Erythroblast (primary cell): ENCODE measurements around the gene MAP3K20.
A peak's percentile ranks its signal among the peaks of the same experiment; 100 is the strongest.

Experiments used
- DNase-seq, 2 experiments: peaks; one replicate each; lab custom pipeline; 2025; lab: John Stamatoyannopoulos, UW
- GATA1 ChIP-seq: IDR thresholded peaks from 2 replicates; pipeline ENCODE4 v1.6.1; 2011; ENCODE audit warnings: low read depth, mild to moderate bottlenecking, control low read depth, low read length, moderate library complexity
- POLR2A ChIP-seq: IDR thresholded peaks from 2 replicates; pipeline ENCODE4 v1.6.1; 2011; ENCODE audit warnings: mild to moderate bottlenecking, low read length

The MAP3K20 gene

GRCh38 chr2:173217116-173217840 lies 141.6 kb downstream of the MAP3K20 start:
- TF ChIP-seq GATA1 (no peak), POLR2A (no peak)
- no peak for DNase-seq

GRCh38 chr2:173218326-173219056 lies 142.8 kb downstream of the MAP3K20 start:
- DNase-seq, result no peak
- TF ChIP-seq GATA1, result no peak
- no peak for TF ChIP-seq POLR2A

DNA sequence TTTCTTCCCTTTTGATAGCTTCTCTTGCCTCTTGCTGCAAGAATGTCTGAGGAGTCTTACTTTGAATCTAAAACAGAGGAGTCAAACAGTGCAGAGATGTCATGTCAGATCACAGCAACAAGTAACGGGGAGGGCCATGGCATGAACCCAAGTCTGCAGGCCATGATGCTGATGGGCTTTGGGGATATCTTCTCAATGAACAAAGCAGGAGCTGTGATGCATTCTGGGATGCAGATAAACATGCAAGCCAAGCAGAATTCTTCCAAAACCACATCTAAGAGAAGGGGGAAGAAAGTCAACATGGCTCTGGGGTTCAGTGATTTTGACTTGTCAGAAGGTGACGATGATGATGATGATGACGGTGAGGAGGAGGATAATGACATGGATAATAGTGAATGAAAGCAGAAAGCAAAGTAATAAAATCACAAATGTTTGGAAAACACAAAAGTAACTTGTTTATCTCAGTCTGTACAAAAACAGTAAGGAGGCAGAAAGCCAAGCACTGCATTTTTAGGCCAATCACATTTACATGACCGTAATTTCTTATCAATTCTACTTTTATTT lies 145.6 kb downstream of the MAP3K20 start:
- DNase-seq, result no peak
- TF ChIP-seq GATA1, result no peak
- no peak for TF ChIP-seq POLR2A

DNA sequence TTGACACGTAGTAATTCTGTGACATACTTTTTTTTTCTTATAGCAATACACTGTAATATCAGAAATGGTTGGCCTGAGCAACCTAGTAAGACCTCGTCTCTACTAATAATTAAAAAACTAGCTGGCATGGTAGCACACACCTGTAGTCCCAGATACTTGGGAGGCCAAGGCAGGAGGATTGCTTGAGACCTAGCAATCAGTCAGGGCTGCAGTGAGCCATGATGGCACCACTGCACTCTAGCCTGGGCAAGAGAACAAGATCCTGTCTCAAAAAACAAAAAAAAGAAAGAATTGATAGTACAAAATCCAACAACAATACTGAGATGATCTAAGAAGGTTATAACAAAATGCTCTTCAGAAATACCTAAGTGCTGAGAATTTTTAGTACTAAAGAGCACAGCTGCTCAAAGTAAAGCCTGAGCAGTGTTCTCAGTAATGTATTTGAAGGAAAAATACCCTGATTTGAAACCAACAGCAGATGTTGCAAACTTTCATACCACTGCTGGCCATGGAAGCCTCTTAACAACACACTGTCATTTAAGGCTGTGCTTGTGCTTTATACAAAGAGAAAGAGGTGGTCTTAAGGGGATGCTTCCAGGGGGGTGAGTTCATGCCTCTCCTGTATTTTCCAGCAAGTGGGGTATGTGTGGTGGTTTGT lies 146.4 kb downstream of the MAP3K20 start:
- DNase-seq, result no peak

DNA sequence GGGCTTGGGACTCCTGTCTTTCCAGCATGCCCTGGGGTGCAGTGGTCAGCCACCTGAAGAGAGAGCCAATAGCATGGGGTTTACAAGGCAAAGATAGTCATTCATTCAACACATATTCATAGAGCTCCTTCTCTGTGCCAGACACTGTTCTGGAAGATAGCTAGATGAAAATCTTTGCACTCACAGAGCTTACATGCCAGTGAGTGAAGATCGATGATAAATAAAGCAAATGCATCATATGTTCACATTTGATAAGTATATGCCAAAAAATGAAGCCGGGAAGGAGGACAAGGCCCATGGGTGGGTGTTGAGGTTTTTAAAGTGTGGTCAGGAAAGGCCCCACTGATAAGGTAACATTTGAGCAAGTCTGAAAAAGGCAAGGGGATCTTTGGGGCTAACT lies 148.2 kb downstream of the MAP3K20 start:
- TF ChIP-seq POLR2A (no peak), GATA1 (no peak)

More for the DNA sequence above, 146.4 kb downstream of the MAP3K20 start:
- TF ChIP-seq POLR2A (no peak), GATA1 (no peak)

DNA sequence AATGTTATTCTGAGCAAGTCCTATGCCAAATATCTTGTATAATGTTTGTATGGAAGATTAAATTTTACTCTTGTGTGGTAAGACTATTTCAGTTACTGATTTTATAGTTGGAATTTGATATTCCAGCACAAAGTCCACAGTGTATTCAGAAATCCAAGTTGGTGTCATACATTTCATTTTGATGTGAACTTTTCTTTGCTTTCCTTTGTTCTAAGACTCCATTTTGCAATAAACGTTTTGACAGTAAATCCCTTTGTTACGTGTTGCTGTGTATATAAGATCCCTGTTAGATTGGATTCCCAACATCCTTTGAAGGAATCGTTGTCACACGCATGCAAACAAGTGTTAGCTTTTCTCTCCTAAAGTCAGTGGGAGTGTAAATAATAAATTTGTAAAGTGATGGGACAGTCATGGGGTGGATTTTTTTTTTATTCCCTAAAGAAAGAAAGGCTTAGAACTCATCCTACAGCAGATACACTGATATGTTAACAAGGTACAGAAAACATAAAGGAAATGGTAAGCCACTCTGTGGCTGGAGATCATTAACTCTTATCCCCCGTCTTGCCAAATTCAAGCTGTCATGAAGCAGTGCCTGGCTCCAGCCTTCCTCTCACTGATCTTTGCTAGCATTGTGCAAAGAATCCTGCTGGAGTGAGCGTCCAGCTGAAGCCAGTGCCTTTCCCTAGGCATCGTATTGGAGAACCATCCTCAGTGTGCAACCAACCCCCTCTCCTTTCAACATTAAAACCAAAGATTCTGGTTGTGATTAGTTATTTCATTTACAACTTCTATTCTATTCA lies 151.5 kb downstream of the MAP3K20 start:
- no peak for TF ChIP-seq POLR2A
- no peak for TF ChIP-seq GATA1

More for the DNA sequence above, 148.2 kb downstream of the MAP3K20 start:
- DNase-seq, result peak; percentile 69 to 90

GRCh38 chr2:173229086-173229485 lies 153.4 kb downstream of the MAP3K20 start:
- TF ChIP-seq GATA1 (no peak), POLR2A (no peak)
- no peak for DNase-seq

More for the DNA sequence above, 151.5 kb downstream of the MAP3K20 start:
- DNase-seq, result no peak

- TF ChIP-seq GATA1 (no peak), POLR2A (no peak)
- no peak for DNase-seq
Measured at GRCh38 chr2:173230181-173230580, 154.5 kb downstream of the MAP3K20 start.

DNA sequence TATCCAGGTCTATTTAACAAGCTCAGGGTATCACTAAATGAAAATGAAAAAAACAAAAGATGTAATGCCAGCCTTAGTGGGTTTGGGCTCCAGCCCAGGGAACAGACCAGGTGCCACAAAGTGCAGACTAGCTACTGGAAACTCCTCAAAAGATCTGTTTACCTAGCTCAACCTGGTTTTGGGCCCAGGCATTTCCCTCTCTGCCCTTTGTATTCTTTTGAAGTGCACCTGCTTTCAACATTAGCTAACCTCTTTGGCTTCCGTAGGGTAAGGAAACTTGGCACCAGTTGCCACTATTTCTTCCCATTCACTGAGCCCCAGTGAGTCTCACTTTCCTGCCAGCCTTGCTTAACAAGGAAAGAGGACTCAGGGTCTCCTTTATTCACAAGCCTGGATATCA lies 155.4 kb downstream of the MAP3K20 start:
- DNase-seq, result no peak
- no peak for TF ChIP-seq POLR2A
- no peak for TF ChIP-seq GATA1

DNA sequence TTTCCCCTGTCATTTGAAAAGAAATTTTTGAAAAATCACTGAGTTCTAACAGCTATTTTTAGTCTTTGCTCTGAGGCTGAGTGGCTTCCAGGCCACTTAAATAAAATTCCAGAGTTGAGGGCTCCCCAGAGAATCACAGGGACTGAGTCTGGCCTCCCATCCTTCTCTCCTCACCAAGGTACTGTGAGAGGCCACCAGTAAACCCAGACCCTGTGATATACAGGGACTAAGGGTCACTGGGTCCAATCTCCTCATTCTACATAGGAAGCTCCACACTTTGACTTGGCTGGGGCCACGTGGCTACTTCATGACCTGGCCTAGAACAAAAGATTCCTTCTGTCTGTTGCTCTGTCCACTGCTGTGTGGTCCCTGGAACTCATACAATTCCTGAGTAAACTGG lies 155.8 kb downstream of the MAP3K20 start:
- TF ChIP-seq GATA1, result no peak
- TF ChIP-seq POLR2A, result no peak
- no peak for DNase-seq

DNA sequence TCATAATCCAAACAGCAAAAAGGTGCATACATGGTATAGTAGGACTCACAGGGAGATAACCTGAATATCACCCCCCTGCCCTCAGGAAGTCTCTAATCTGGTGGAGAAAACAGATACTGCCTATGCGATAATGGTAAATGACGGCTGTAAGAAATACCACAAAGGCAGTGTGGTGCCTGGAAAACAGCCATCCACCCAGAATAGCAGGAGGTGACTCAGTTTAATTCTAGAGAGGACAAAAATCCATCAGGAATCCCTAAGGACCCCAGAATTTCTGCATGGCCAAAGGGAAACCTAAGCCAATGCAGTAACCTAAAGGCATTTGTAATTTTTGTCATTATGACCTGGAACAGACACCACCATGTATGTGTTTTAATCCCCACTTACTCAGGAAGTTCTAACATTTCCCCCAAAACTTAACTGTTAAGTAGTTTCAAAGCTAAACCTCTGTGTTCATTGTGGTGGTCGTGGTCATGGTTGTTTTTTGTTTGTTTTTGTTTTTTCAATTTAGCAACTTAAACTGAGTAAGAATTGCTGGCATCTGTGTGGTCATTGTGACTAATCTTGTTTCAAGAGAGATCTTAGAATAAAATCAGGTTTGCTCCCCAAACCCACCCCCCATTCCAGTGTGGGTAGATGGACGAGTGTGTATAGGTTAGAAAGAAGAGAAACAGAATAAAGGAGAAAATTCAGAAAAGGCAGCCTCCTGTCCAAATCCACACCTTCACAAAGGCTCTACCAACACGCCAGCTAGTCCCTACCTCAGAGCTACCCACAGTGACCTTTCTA lies 157.5 kb downstream of the MAP3K20 start:
- DNase-seq, result no peak
- TF ChIP-seq GATA1 (no peak), POLR2A (no peak)

DNA sequence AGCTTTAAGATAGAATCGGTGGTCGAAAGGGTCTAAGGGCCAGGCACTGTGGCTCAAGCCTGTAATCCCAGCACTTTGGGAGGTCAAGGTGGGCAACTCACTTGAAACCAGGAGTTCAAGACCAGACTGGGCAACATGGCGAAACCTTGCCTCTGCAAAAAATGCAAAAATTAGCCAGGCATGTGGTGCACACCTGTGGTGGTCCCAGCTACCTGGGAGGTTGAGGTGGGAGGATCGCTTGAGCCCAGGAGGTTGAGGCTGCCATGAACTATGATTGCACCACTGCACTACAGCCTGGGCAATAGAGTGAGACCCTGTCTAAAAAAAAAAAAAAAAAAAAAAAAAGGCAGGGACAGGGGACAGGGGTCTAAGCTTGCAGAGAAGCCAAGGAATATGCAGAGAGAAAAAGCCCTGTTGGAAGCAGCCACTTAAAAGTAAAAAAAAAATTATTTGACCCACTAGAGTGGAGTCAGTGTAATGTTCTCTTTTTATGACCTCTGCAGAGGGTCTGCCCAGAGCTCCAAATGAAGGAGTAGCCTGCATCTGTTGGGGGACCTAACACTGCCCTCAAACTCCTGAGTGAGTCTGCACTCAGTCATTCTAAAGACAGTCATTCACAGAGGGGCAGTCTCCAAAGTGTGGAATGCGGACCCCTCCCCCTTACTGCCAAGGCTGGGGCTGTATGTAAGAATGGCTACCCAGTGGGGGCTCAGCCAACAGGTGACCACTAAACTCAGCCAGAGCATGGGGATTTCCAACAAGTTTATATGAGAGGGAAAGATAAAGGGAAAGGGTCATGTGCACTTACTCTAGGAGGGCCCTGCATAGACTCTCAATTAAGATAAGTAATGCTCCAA lies 160.5 kb downstream of the MAP3K20 start:
- no peak for DNase-seq
- TF ChIP-seq GATA1, result no peak
